Pulmonary artery endothelial cell (primary cell): Measurements from ENCODE around the gene SLC51A. TPM values are rescaled to one million over a fixed set of nuclear protein-coding genes. Genes with fewer than 3 reads are reported as not detected.
"Not testable (repeated sequence)": the region's sequence is repeated elsewhere in the genome, so short reads cannot be mapped to it uniquely, and the experiment has no call there.

Source experiments
- DNase-seq: peaks from one replicate; pipeline ENCODE4 v3.0.0-alpha.2; 2011; ENCODE audit warnings: low read depth, low spot score
- total RNA-seq: library from RNA; depleted of rRNA; stranded (reverse); fragments of >200 nt; gene quantifications from 2 replicates; pipeline ENCODE4 v1.2.3, GENCODE V29; 2014

SLC51A gene
- total RNA-seq = not detected in 2 replicates

GRCh38 chr3:196216089-196216564 is at the start of gene SLC51A:
SLC51A (plus strand) TSS chr3:196216534; CDS start chr3:196216713, 179 bp downstream.
- no peak for DNase-seq

GRCh38 chr3:196166741-196167140 is 49.6 kb upstream of the SLC51A start:
- DNase-seq = no peak

- no peak for DNase-seq
These were observed 47.4 kb upstream of the SLC51A start for GRCh38 chr3:196168808-196169391.

- DNase-seq = no peak
These were observed 46.5 kb upstream of the SLC51A start for GRCh38 chr3:196169836-196170240.

- DNase-seq = not testable (repeated sequence)
These were observed 46.0 kb upstream of the SLC51A start for GRCh38 chr3:196170296-196170695.

GRCh38 chr3:196174652-196175051 is 41.7 kb upstream of the SLC51A start:
- no peak for DNase-seq

GRCh38 chr3:196175116-196175625 is 41.2 kb upstream of the SLC51A start:
- no peak for DNase-seq

GRCh38 chr3:196175722-196176121 is 40.6 kb upstream of the SLC51A start:
- DNase-seq = no peak

- no peak for DNase-seq
These were observed 38.8 kb upstream of the SLC51A start for GRCh38 chr3:196177567-196177966.

GRCh38 chr3:196177967-196178366 is 38.4 kb upstream of the SLC51A start:
- DNase-seq = no peak

- DNase-seq = no peak
These were observed 37.3 kb upstream of the SLC51A start for GRCh38 chr3:196178993-196179379.

GRCh38 chr3:196179380-196180308 is 36.7 kb upstream of the SLC51A start:
- no peak for DNase-seq

- DNase-seq = no peak
These were observed 36.0 kb upstream of the SLC51A start for GRCh38 chr3:196180346-196180745.

- no peak for DNase-seq
These were observed 35.2 kb upstream of the SLC51A start for GRCh38 chr3:196181127-196181546.

- not testable (repeated sequence) for DNase-seq
These were observed 32.2 kb upstream of the SLC51A start for GRCh38 chr3:196184169-196184432.

- DNase-seq = no peak
These were observed 31.5 kb upstream of the SLC51A start for GRCh38 chr3:196184881-196185280.

GRCh38 chr3:196186651-196187573 is 29.4 kb upstream of the SLC51A start:
- DNase-seq = no peak

- no peak for DNase-seq
These were observed 26.6 kb upstream of the SLC51A start for GRCh38 chr3:196189566-196190347.

GRCh38 chr3:196192036-196192523 is 24.3 kb upstream of the SLC51A start:
- no peak for DNase-seq

- no peak for DNase-seq
These were observed 23.7 kb upstream of the SLC51A start for GRCh38 chr3:196192524-196193051.
